A673 (cell line): ENCODE results near the gene SCYGR3. TPM values are rescaled to one million over a fixed set of nuclear protein-coding genes. Genes with fewer than 3 reads are reported as not detected.

Source experiments
- BruUV-seq: library from RNA; stranded (reverse); fragments of 400-500 nt; replicated peaks from 2 replicates; lab custom pipeline; 2021; lab: Mats Ljungman, UMichigan
- CTCF ChIA-PET: fragments of 300-600 bp; sonication (Branson Sonifier 250); formaldehyde crosslinking; loops from one replicate; lab custom pipeline; 2022; ENCODE audit warnings: antibody characterized with exemption; lab: Charles Lee
- POLR2A ChIA-PET: fragments of 300-600 bp; sonication (Branson Sonifier 250); formaldehyde crosslinking; loops from one replicate; lab custom pipeline; 2022; ENCODE audit warnings: antibody characterized with exemption; ENCODE audit not compliant: low non-redundant PET; lab: Charles Lee
- DNase-seq: peaks from one replicate; pipeline ENCODE4 v3.0.0-alpha.2; 2015; ENCODE audit warnings: low spot score
- H3K27ac ChIP-seq: fragments of 200-600 bp; sonication (generic); 2 replicates; pipeline ENCODE4 v1.5.1; 2016; ENCODE audit warnings: mixed run types, low read depth, mild to moderate bottlenecking, mixed read lengths, antibody characterized with exemption, low read length; ENCODE audit not compliant: poor library complexity, severe bottlenecking
- H3K27me3 ChIP-seq: fragments of 200-600 bp; sonication (generic); replicated peaks from 2 replicates; pipeline ENCODE4 v1.6.1; 2017; ENCODE audit warnings: mixed run types, low read depth, mild to moderate bottlenecking, mixed read lengths, antibody characterized with exemption, low read length; ENCODE audit not compliant: insufficient read depth, poor library complexity
- H3K36me3 ChIP-seq: fragments of 200-600 bp; sonication (generic); 2 replicates; pipeline ENCODE4 v1.6.1; 2016; ENCODE audit warnings: mixed run types, mild to moderate bottlenecking, mixed read lengths, antibody characterized with exemption, low read length; ENCODE audit not compliant: insufficient read depth, poor library complexity, severe bottlenecking
- H3K4me1 ChIP-seq: fragments of 200-600 bp; sonication (generic); 2 replicates; pipeline ENCODE4 v1.6.1; 2017; ENCODE audit warnings: mixed run types, mild to moderate bottlenecking, mixed read lengths, antibody characterized with exemption, low read length; ENCODE audit not compliant: insufficient read depth, poor library complexity, severe bottlenecking
- H3K4me3 ChIP-seq: fragments of 200-600 bp; sonication (generic); 2 replicates; pipeline ENCODE4 v1.5.1; 2016; ENCODE audit warnings: low read depth, mixed run types, mild to moderate bottlenecking, mixed read lengths, low read length; ENCODE audit not compliant: poor library complexity, severe bottlenecking
- H3K9me3 ChIP-seq: fragments of 200-600 bp; sonication (generic); 2 replicates; pipeline ENCODE4 v1.6.1; 2016; ENCODE audit warnings: mixed run types, low read depth, mild to moderate bottlenecking, mixed read lengths, antibody characterized with exemption, low read length; ENCODE audit not compliant: poor library complexity, severe bottlenecking
- EZH2 ChIP-seq: fragments of 200-600 bp; sonication (generic); IDR thresholded peaks from 2 replicates; pipeline ENCODE4 v1.6.1; 2017; ENCODE audit warnings: borderline replicate concordance, low read depth, mild to moderate bottlenecking, mixed read lengths, antibody characterized with exemption, low read length; ENCODE audit not compliant: poor library complexity, severe bottlenecking
- intact Hi-C: fragments of 100-400 bp; cut with micrococcal nuclease; formaldehyde crosslinking; loops from one replicate; pipeline ENCODE4 v1.10.0; 2022; ENCODE audit not compliant: unreplicated experiment
- total RNA-seq: library from RNA; stranded (reverse); gene quantifications from 2 replicates; pipeline ENCODE4 v1.2.3, GENCODE V29; 2021
- TF ChIP-seq, protein P1 (sequence below): fragments of 300-800, 200-600 bp; sonication (generic); conservative IDR thresholded peaks from 2 replicates; pipeline ENCODE4 v1.5.1; 2017; ENCODE audit warnings: low read depth, mild to moderate bottlenecking, antibody characterized with exemption, low read length, moderate library complexity, mixed read lengths

The SCYGR3 gene
- total RNA-seq, 1 experiment from 2014 or later: not detected

DNA sequence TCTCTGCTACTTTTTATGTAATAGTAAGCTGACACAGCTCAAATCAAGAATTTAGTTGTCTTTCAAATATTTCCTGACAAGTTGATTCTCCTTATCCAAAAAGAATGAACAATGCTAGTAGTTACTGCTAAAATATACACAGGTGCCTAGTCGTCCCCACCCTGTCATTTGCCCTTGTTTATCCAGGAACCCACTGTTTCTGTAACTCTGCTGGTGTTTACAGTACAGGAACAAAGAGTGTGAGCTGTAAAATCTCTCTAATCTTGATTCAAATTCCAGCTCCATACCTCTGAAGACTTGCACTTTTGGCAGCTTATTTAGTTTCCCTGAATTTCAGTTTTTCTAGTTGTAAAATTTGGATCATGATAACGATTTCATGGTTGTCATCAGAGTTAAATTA, 37.1 kb downstream of the SCYGR3 start:
- CTCF ChIA-PET: no interaction called here
- BruUV-seq: no TSS peak
- POLR2A ChIA-PET: no interaction called here

DNA sequence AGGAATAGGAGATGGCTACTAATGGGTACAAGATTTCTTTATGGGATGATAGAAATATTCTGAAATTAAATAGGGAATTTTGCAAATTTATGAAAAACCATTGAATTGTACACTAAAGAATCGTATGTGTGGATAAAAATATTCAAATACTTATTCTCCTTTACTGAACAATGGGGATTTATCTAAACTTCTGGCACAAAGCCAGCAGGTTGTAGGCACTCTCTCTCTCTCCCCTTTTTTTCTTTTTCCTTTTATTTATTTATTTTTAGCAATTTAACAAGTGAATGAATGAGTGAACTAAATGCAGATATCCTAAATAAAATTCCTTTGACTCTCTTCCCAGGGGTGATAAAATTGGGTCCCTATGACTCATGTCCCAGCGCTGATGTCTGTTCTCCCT, 37.8 kb downstream of the SCYGR3 start:
- no peak for TF ChIP-seq EZH2
- TF ChIP-seq, protein P1, sequence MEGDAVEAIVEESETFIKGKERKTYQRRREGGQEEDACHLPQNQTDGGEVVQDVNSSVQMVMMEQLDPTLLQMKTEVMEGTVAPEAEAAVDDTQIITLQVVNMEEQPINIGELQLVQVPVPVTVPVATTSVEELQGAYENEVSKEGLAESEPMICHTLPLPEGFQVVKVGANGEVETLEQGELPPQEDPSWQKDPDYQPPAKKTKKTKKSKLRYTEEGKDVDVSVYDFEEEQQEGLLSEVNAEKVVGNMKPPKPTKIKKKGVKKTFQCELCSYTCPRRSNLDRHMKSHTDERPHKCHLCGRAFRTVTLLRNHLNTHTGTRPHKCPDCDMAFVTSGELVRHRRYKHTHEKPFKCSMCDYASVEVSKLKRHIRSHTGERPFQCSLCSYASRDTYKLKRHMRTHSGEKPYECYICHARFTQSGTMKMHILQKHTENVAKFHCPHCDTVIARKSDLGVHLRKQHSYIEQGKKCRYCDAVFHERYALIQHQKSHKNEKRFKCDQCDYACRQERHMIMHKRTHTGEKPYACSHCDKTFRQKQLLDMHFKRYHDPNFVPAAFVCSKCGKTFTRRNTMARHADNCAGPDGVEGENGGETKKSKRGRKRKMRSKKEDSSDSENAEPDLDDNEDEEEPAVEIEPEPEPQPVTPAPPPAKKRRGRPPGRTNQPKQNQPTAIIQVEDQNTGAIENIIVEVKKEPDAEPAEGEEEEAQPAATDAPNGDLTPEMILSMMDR: no peak
- no TSS peak for BruUV-seq

More for the DNA sequence above, 37.1 kb downstream of the SCYGR3 start:
- Histone ChIP-seq H3K27ac (no peak overlapping the region), H3K4me3 (no peak overlapping the region), H3K27me3 (no peaks in the 10 kb centered on the region), H3K36me3 (no peaks in the 10 kb centered on the region), H3K9me3 (peaks cover 4% of the 10 kb centered on the region), H3K4me1 (no peaks in the 10 kb centered on the region)
- intact Hi-C loops: no loop called here
- DNase-seq: no peak
- TF ChIP-seq, protein P1: no peak
- TF ChIP-seq EZH2: no peak

DNA sequence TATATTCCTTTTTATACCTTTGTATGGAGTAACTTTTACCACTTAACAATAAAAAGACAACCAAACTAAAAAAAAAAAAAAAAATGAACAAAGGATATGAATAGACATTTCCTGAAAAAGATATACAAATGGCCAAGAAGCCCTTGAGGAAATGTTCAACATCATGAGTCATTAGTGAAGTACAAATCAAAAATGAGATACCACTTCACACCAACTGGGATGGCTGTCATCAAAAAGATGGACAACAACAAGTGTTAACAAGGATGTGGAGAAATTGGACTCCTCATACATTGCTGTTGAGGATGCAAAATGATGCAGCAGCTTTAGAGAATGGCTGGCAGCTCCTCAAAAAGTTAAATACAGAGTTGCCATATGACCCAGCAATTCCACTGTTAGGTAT, 38.5 kb downstream of the SCYGR3 start:
- Histone ChIP-seq H3K4me3 (no peak overlapping the region), H3K27me3 (no peaks in the 10 kb centered on the region), H3K9me3 (no peaks in the 10 kb centered on the region), H3K27ac (no peak overlapping the region), H3K4me1 (no peaks in the 10 kb centered on the region), H3K36me3 (no peaks in the 10 kb centered on the region)
- no TSS peak for BruUV-seq
- CTCF ChIA-PET: no interaction called here
- POLR2A ChIA-PET: no interaction called here
- TF ChIP-seq, protein P1: no peak
- no peak for TF ChIP-seq EZH2
- intact Hi-C loops: no loop called here
- no peak for DNase-seq

More for the DNA sequence above, 37.8 kb downstream of the SCYGR3 start:
- no peaks in the 10 kb centered on the region for H3K36me3 ChIP-seq
- H3K27ac ChIP-seq: no peak overlapping the region
- DNase-seq: no peak
- no peak overlapping the region for H3K4me3 ChIP-seq
- no peaks in the 10 kb centered on the region for H3K27me3 ChIP-seq
- no peaks in the 10 kb centered on the region for H3K9me3 ChIP-seq
- ChIA-PET POLR2A (no interaction called here), CTCF (no interaction called here)
- no peaks in the 10 kb centered on the region for H3K4me1 ChIP-seq
- intact Hi-C loops: no loop called here
